Esophagus muscularis mucosa (tissue), 4 donors: ENCODE measurements around the gene NEMP2.

Experiments used
- CTCF ChIP-seq, 3 experiments: fragments of 200-600 bp in 2 of 3; fragments of 450-650 bp in 1 of 3; sonication (generic) in 2 of 3; IDR thresholded peaks; one replicate each; pipeline ENCODE4 v1.5.1; 2017 to 2019; ENCODE audit warnings: antibody characterized with exemption in 3 of 3, mild to moderate bottlenecking in 2 of 3, moderate library complexity in 1 of 3
- EP300 ChIP-seq: sonication (generic); formaldehyde crosslinking; IDR thresholded peaks from one replicate; pipeline ENCODE4 v1.6.1; 2017; ENCODE audit warnings: antibody characterized with exemption
- POLR2A ChIP-seq: fragments of 450-650 bp; IDR thresholded peaks from one replicate; pipeline ENCODE4 v1.6.1; 2017; ENCODE audit warnings: antibody characterized with exemption, moderate library complexity, mild to moderate bottlenecking, low read depth
- POLR2AphosphoS5 ChIP-seq, 2 donors: sonication (generic); formaldehyde crosslinking; IDR thresholded peaks; one replicate each; pipeline ENCODE4 v1.6.1; 2017; ENCODE audit warnings: antibody characterized with exemption in 2 of 2

GRCh38 chr2:190455358-190456095 is 79.0 kb downstream of the NEMP2 start:
- TF ChIP-seq CTCF (IDR thresholded peaks at IDR 0.05) (no peak), POLR2A (no peak), EP300 (no peak), POLR2AphosphoS5 (IDR thresholded peaks at IDR 0.05) (no peak)
